Fibroblast of lung (primary cell): Measurements from ENCODE around the gene RASA3. TPM values are rescaled to one million over a fixed set of nuclear protein-coding genes. Genes with fewer than 3 reads are reported as not detected.

ENCODE experiments used
- DNase-seq, 2 donors: peaks; one replicate each; pipeline versions ENCODE4 v3.0.0 to v3.0.0-alpha.2; 2010; ENCODE audit warnings: low read depth in 2 of 2
- H2AFZ ChIP-seq: 2 replicates; pipeline ENCODE4 v1.5.1; 2012; ENCODE audit warnings: low read length, control low read depth, inconsistent platforms
- H3K27ac ChIP-seq: 2 replicates; pipeline ENCODE4 v1.5.1; 2011; ENCODE audit warnings: low read length, control low read depth; ENCODE audit not compliant: insufficient read depth
- H3K27me3 ChIP-seq: 2 replicates; pipeline ENCODE4 v1.5.1; 2011; ENCODE audit warnings: mild to moderate bottlenecking, low read length; ENCODE audit not compliant: control insufficient read depth, insufficient read depth
- H3K36me3 ChIP-seq: 2 replicates; pipeline ENCODE4 v1.5.1; 2011; ENCODE audit warnings: low read length; ENCODE audit not compliant: control insufficient read depth, insufficient read depth
- H3K4me1 ChIP-seq: 2 replicates; pipeline ENCODE4 v1.5.1; 2011; ENCODE audit warnings: low read length; ENCODE audit not compliant: control insufficient read depth, insufficient read depth; ENCODE audit errors: extremely low read depth
- H3K4me2 ChIP-seq: 2 replicates; pipeline ENCODE4 v1.5.1; 2011; ENCODE audit warnings: low read length, control low read depth; ENCODE audit not compliant: insufficient read depth; ENCODE audit errors: extremely low read depth
- H3K4me3 ChIP-seq, 4 experiments: fragments of 200-600 bp in 1 of 4; sonication (generic) in 1 of 4; replicated peaks in 1 of 4; 2 replicates each; pipeline ENCODE4 v1.5.1; 2011 to 2016; ENCODE audit warnings: low read length in 4 of 4, low read depth in 3 of 4, mild to moderate bottlenecking in 3 of 4, control low read depth in 2 of 4, inconsistent platforms in 1 of 4, mixed read lengths in 1 of 4; ENCODE audit not compliant: insufficient read depth in 1 of 4; ENCODE audit errors: control extremely low read depth in 1 of 4
- H3K79me2 ChIP-seq: 2 replicates; pipeline ENCODE4 v1.5.1; 2012; ENCODE audit warnings: mild to moderate bottlenecking, low read length, inconsistent platforms; ENCODE audit not compliant: control insufficient read depth, insufficient read depth
- H3K9ac ChIP-seq: 2 replicates; pipeline ENCODE4 v1.5.1; 2011; ENCODE audit warnings: mild to moderate bottlenecking, low read length, control low read depth; ENCODE audit not compliant: insufficient read depth
- H3K9me3 ChIP-seq: 2 replicates; pipeline ENCODE4 v1.5.1; 2012; ENCODE audit warnings: low read depth, low read length; ENCODE audit not compliant: control insufficient read depth, insufficient read depth
- H4K20me1 ChIP-seq: 2 replicates; pipeline ENCODE4 v1.5.1; 2011; ENCODE audit warnings: low read length; ENCODE audit not compliant: control insufficient read depth, insufficient read depth; ENCODE audit errors: extremely low read depth
- EZH2 ChIP-seq: IDR thresholded peaks from 2 replicates; pipeline ENCODE4 v1.5.1; 2012; ENCODE audit warnings: low read length, control low read depth, mild to moderate bottlenecking; ENCODE audit errors: missing control alignments
- polyA plus RNA-seq, 2 donors: library from polyadenylated mRNA; depleted of rRNA in 1 of 2; stranded (reverse) in 1 of 2; unstranded in 1 of 2; fragments of >200 nt; gene quantifications; 2 replicates each; pipeline ENCODE4 v1.2.1, GENCODE V29; 2011 to 2012; ENCODE audit warnings: missing spikeins in 1 of 2
- total RNA-seq: library from RNA; depleted of rRNA; stranded (reverse); fragments of >200 nt; gene quantifications from 2 replicates; pipeline ENCODE4 v1.2.1, GENCODE V29; 2014
- TF ChIP-seq, protein P1 (sequence below), 2 donors: IDR thresholded peaks in 1 of 2; conservative IDR thresholded peaks in 1 of 2; 1 replicate in 1 of 2; 2 replicates in 1 of 2; pipeline ENCODE4 v1.5.1; 2011 to 2012; ENCODE audit warnings: low read length in 2 of 2, control low read depth in 1 of 2, inconsistent platforms in 1 of 2, low read depth in 1 of 2, mild to moderate bottlenecking in 1 of 2

The RASA3 gene
- total and polyA plus RNA-seq, 2 donors (not counting 1 experiment from before 2014, with no cell fraction given) = 26.6 to 31.1 TPM

DNA sequence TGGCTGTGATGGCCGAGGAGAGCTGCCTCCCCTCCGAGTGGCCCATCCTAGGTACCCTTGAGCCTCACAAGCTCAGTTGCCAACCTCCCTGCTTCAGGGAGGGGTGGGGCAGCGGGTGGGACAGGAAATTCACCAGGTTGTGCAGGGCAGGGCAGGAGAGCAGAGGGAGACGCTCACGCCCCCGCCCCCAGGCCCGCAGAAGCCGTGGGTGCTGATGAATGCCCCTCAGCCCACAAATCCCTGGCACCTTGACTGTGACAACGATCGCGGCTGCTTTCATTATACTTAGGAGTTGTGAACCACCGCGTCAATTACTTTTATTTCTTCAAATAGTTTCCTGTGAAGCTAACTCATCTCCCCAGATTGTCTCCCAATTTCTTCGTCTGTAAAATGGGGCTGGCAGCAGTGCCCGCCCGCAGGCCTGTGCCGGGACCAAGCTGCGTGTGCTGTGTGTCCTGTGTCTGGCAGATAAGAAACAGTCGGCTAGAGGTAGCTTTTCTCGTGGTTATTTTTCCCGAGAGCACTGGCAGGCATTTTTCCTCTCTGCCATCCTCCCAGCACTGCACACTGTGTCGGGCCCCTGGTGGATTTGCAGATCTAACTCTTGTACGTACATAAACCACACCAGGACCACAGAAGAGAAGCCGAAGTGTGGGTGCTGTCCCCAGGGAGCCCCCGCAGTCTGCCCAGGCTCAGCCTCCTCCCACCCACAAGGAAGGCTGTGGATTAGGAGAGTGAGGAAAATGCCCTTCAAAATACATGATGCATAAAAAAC lies 7.9 kb upstream of the RASA3 start:
- H4K20me1 ChIP-seq = no peaks in the 10 kb centered on the region
- H3K9ac ChIP-seq = no peak overlapping the region
- H3K79me2 ChIP-seq = no peaks in the 10 kb centered on the region
- H2AFZ ChIP-seq = no peak overlapping the region
- H3K4me2 ChIP-seq = no peak overlapping the region
- H3K4me1 ChIP-seq = no peaks in the 10 kb centered on the region
- H3K36me3 ChIP-seq = no peaks in the 10 kb centered on the region
- no peak overlapping the region for H3K4me3 ChIP-seq
- DNase-seq = no peak
- peaks cover 2% of the 10 kb centered on the region for H3K27me3 ChIP-seq
- no peak overlapping the region for H3K27ac ChIP-seq
- H3K9me3 ChIP-seq = no peaks in the 10 kb centered on the region
- TF ChIP-seq, protein P1, sequence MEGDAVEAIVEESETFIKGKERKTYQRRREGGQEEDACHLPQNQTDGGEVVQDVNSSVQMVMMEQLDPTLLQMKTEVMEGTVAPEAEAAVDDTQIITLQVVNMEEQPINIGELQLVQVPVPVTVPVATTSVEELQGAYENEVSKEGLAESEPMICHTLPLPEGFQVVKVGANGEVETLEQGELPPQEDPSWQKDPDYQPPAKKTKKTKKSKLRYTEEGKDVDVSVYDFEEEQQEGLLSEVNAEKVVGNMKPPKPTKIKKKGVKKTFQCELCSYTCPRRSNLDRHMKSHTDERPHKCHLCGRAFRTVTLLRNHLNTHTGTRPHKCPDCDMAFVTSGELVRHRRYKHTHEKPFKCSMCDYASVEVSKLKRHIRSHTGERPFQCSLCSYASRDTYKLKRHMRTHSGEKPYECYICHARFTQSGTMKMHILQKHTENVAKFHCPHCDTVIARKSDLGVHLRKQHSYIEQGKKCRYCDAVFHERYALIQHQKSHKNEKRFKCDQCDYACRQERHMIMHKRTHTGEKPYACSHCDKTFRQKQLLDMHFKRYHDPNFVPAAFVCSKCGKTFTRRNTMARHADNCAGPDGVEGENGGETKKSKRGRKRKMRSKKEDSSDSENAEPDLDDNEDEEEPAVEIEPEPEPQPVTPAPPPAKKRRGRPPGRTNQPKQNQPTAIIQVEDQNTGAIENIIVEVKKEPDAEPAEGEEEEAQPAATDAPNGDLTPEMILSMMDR (conservative IDR thresholded peaks at IDR 0.05 in 1 of 2, IDR thresholded peaks at IDR 0.05 in 1 of 2; ENCODE audit: low read depth in 1 of 2, low read length in 2 of 2) = no peak
- no peak for TF ChIP-seq EZH2

DNA sequence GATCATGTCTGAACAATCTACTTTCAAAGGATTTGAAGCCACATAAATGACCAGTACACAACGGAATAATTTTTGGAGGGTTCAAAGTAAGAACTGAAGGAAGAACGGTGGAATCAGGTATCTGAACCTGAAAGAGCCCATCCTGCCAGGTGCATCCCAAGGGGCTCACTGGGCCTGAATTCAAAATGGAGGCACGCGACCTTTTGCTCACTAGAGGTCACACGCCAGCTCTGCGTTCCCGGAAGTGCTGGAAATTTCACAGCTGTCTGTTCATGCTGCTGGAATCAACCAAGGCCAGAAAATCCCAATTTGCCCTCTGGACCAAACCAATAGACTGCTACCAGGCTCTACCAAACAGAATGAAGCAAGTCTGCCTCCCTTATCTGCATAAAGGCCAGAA lies 4.2 kb upstream of the RASA3 start:
- TF ChIP-seq, protein P1 (conservative IDR thresholded peaks at IDR 0.05 in 1 of 2, IDR thresholded peaks at IDR 0.05 in 1 of 2; ENCODE audit: low read depth in 1 of 2, low read length in 2 of 2) = no peak
- no peak for TF ChIP-seq EZH2

DNA sequence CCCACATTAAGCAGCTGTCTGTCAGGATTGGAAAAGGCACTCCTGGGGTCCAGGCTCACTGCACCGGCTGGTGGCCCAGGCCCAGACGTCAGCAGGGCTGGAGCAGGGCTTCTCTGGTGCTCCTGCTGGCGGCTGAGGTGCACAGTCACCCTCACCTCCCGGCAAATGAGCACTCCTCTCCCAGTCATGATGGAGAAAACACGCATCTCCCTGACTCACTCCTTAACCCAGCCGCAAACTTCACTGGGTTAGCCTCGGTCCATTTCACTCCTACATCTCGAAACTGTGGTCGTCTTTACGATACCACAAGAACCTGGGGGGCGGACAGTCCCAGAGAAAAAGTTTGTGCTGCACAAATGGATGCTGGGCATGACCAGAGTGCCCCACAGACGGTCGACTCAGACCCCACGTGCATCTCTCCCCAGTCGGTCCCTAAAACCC lies 3.3 kb upstream of the RASA3 start:
- Histone ChIP-seq H3K4me3 (no peak overlapping the region), H3K27ac (no peak overlapping the region), H3K4me1 (no peaks in the 10 kb centered on the region), H3K27me3 (no peaks in the 10 kb centered on the region), H3K9ac (no peak overlapping the region), H3K9me3 (no peaks in the 10 kb centered on the region), H2AFZ (no peak overlapping the region), H3K36me3 (no peaks in the 10 kb centered on the region), H3K4me2 (no peak overlapping the region), H3K79me2 (peaks cover 16% of the 10 kb centered on the region), H4K20me1 (no peaks in the 10 kb centered on the region)
- TF ChIP-seq, protein P1 (conservative IDR thresholded peaks at IDR 0.05 in 1 of 2, IDR thresholded peaks at IDR 0.05 in 1 of 2; ENCODE audit: low read depth in 1 of 2, low read length in 2 of 2) = no peak
- TF ChIP-seq EZH2 = no peak
- DNase-seq = peak in 1 of 2 donors; percentile 33

More for the DNA sequence above, 4.2 kb upstream of the RASA3 start:
- Histone ChIP-seq H2AFZ (no peak overlapping the region), H3K4me3 (no peak overlapping the region), H3K4me2 (no peak overlapping the region), H3K79me2 (peaks cover 8% of the 10 kb centered on the region), H3K27ac (no peak overlapping the region), H4K20me1 (no peaks in the 10 kb centered on the region), H3K36me3 (no peaks in the 10 kb centered on the region), H3K9me3 (no peaks in the 10 kb centered on the region), H3K4me1 (no peaks in the 10 kb centered on the region), H3K27me3 (no peaks in the 10 kb centered on the region), H3K9ac (no peak overlapping the region)
- DNase-seq = no peak
